HepG2 (cell line): ENCODE data around the gene NHLH2. TPM values are rescaled to one million over a fixed set of nuclear protein-coding genes. Genes with fewer than 3 reads are reported as not detected.

Experiments used
- ATAC-seq: fragments of 200-7000 bp; cut with Tn5 transposase; 3 replicates; pipeline ENCODE4 v1.9.1; 2020; ENCODE audit warnings: mild to moderate bottlenecking, moderate library complexity
- BruUV-seq: library from RNA; stranded (reverse); fragments of 400-500 nt; replicated peaks from 2 replicates; lab custom pipeline; 2021; lab: Mats Ljungman, UMichigan
- CTCF ChIA-PET: fragments of 300-600 bp; formaldehyde crosslinking; extraction: SDS; loops from one replicate; lab custom pipeline; 2021; ENCODE audit warnings: low total read pairs, inconsistent platforms, low intra/inter-chr PET ratio; lab: Yijun Ruan, JAX
- POLR2A ChIA-PET: fragments of 350-600 bp; sonication (Branson Sonifier 250); formaldehyde crosslinking; loops from one replicate; lab custom pipeline; 2020; ENCODE audit warnings: antibody characterized with exemption, inconsistent platforms; lab: Yijun Ruan, JAX
- DNase-seq: peaks from one replicate; pipeline ENCODE4 v3.0.0-alpha.2; 2015; ENCODE audit warnings: low spot score
- FAIRE-seq: peaks from 3 replicates; lab custom pipeline; 2011; peaks lifted over from hg19 to GRCh38; lab: Jason Lieb, UNC
- H2AFZ ChIP-seq: one replicate; pipeline ENCODE4 v1.6.1; 2011; ENCODE audit warnings: low read length, inconsistent platforms
- H3K27ac ChIP-seq: fragments of 300-600 bp; 3 replicates; pipeline ENCODE4 v1.8.0; 2011; ENCODE audit warnings: mixed run types, mild to moderate bottlenecking, mixed read lengths, low read length, inconsistent platforms; ENCODE audit not compliant: insufficient read depth; ENCODE audit errors: extremely low read length
- H3K27me3 ChIP-seq, 2 experiments: fragments of 200-600 bp in 1 of 2; 2 replicates in 1 of 2; 3 replicates in 1 of 2; pipeline versions ENCODE4 v1.6.0 to v1.8.0; 2011; ENCODE audit warnings: low read length in 2 of 2, mild to moderate bottlenecking in 2 of 2, moderate library complexity in 2 of 2, inconsistent platforms in 1 of 2; ENCODE audit not compliant: insufficient read depth in 2 of 2, control insufficient read depth in 1 of 2
- H3K36me3 ChIP-seq, 2 experiments: fragments of 200-600 bp in 1 of 2; replicated peaks in 1 of 2; 2 replicates in 1 of 2; 3 replicates in 1 of 2; pipeline versions ENCODE4 v1.5.1 to v1.8.0; 2011; ENCODE audit warnings: low read length in 2 of 2, inconsistent platforms in 1 of 2; ENCODE audit not compliant: insufficient read depth in 2 of 2, control insufficient read depth in 1 of 2
- H3K4me1 ChIP-seq: 2 replicates; pipeline ENCODE4 v1.5.1; 2012; ENCODE audit warnings: low read length, inconsistent platforms; ENCODE audit not compliant: insufficient read depth
- H3K4me2 ChIP-seq: 2 replicates; pipeline ENCODE4 v1.6.0; 2011; ENCODE audit warnings: low read depth, low read length, inconsistent platforms
- H3K4me3 ChIP-seq, 3 experiments: fragments of 200-600 bp in 1 of 3; sonication (generic), shearing (Covaris generic) in 1 of 3; replicated peaks in 1 of 3; 2 replicates each; pipeline ENCODE4 v1.5.1; 2011 to 2016; ENCODE audit warnings: low read length in 3 of 3, inconsistent platforms in 2 of 3, low read depth in 2 of 3, mild to moderate bottlenecking in 2 of 3, control low read depth in 1 of 3, mixed read lengths in 1 of 3; ENCODE audit not compliant: insufficient read depth in 1 of 3
- H3K79me2 ChIP-seq: one replicate; pipeline ENCODE4 v1.6.1; 2011; ENCODE audit warnings: low read length, inconsistent platforms; ENCODE audit not compliant: insufficient read depth
- H3K9ac ChIP-seq: 2 replicates; pipeline ENCODE4 v1.6.0; 2011; ENCODE audit warnings: mild to moderate bottlenecking, low read depth, low read length, inconsistent platforms; ENCODE audit not compliant: insufficient read depth
- H3K9me3 ChIP-seq: 2 replicates; pipeline ENCODE4 v1.5.1; 2012; ENCODE audit warnings: mild to moderate bottlenecking, low read length
- H4K20me1 ChIP-seq: 2 replicates; pipeline ENCODE4 v1.6.0; 2011; ENCODE audit warnings: inconsistent platforms, mild to moderate bottlenecking, low read length, moderate library complexity; ENCODE audit not compliant: insufficient read depth
- ELF4 ChIP-seq: sonication (generic); formaldehyde crosslinking; IDR thresholded peaks from 2 replicates; pipeline ENCODE4 v1.5.0; 2020; ENCODE audit warnings: missing genetic modification reagents, mild to moderate bottlenecking, moderate library complexity, borderline replicate concordance
- MBNL3 ChIP-seq: fragments of 250-450 bp; sonication (Bioruptor Pico); conservative IDR thresholded peaks from 2 replicates; pipeline ENCODE4 v1.8.0; 2022; ENCODE audit warnings: mild to moderate bottlenecking, inconsistent platforms
- MIXL1 ChIP-seq: IDR thresholded peaks from 2 replicates; pipeline ENCODE4 v1.6.1; 2016
- PHB2 ChIP-seq: fragments of 450-650 bp; IDR thresholded peaks from 2 replicates; pipeline ENCODE4 v1.6.1; 2018; ENCODE audit not compliant: partially characterized antibody
- RXRB ChIP-seq: IDR thresholded peaks from 2 replicates; pipeline ENCODE4 v1.6.1; 2016; ENCODE audit warnings: borderline replicate concordance, missing genetic modification reagents, missing compliant biosample characterization
- ZNF282 ChIP-seq: fragments of 450-650 bp; IDR thresholded peaks from 2 replicates; pipeline ENCODE4 v1.6.1; 2018; ENCODE audit not compliant: partially characterized antibody
- ZNF337 ChIP-seq: sonication (generic); formaldehyde crosslinking; IDR thresholded peaks from 2 replicates; pipeline ENCODE4 v1.5.1; 2020; ENCODE audit warnings: missing genetic modification reagents, low read depth, mild to moderate bottlenecking, borderline replicate concordance
- ZNF564 ChIP-seq: sonication (generic); formaldehyde crosslinking; IDR thresholded peaks from 2 replicates; pipeline ENCODE4 v1.8.1; 2023; ENCODE audit warnings: mild to moderate bottlenecking, missing genetic modification reagents
- WGBS: methylation state at CpG from one replicate; pipeline ENCODE4 v1.1.6; 2017; ENCODE audit warnings: low lambda C conversion rate; 5-methylcytosine and 5-hydroxymethylcytosine counted together
- in situ Hi-C: cut with HindIII; loops from 2 replicates; pipeline ENCODE4 v1.10.0; 2017; ENCODE audit warnings: low pct_unique_long_range_greater_than_20kb; ENCODE audit not compliant: extremely low pct_ligation_motif_present
- intact Hi-C: fragments of 100-400 bp; cut with micrococcal nuclease; formaldehyde crosslinking; loops from one replicate; pipeline ENCODE4 v1.10.0; 2022; ENCODE audit not compliant: unreplicated experiment
- polyA plus RNA-seq, 8 experiments: library from polyadenylated mRNA; depleted of rRNA in 3 of 8; stranded (reverse) in 7 of 8; unstranded in 1 of 8; fragments of >200 nt; fragmentation: Illumina TruSeq in 4 of 8; extraction: Trizol in 4 of 8; gene quantifications; 2 replicates each; pipeline versions ENCODE4 v1.2.1 to v1.2.3, GENCODE V29; 2011 to 2016; ENCODE audit warnings: low read depth in 4 of 8, missing spikeins in 1 of 8, mixed read lengths in 1 of 8; ENCODE audit not compliant: insufficient read depth in 1 of 8
- total RNA-seq, 5 experiments: library from RNA; depleted of rRNA; stranded (reverse); fragments of >200 nt; fragmentation: Illumina TruSeq; extraction: Trizol; gene quantifications; 2 replicates each; pipeline ENCODE4 v1.2.3, GENCODE V29; 2016; ENCODE audit warnings: low read depth in 1 of 5
- TF ChIP-seq, protein P1 (sequence below): sonication (generic); formaldehyde crosslinking; IDR thresholded peaks from 2 replicates; pipeline ENCODE4 v1.5.1; 2020; ENCODE audit warnings: mild to moderate bottlenecking, moderate library complexity, missing genetic modification reagents
- TF ChIP-seq, protein P2 (sequence below): sonication (generic); formaldehyde crosslinking; IDR thresholded peaks from 2 replicates; pipeline ENCODE4 v1.4.0; 2020; ENCODE audit warnings: mild to moderate bottlenecking, low read depth, missing genetic modification reagents
- TF ChIP-seq, protein P3 (sequence below): sonication (generic); formaldehyde crosslinking; IDR thresholded peaks from 2 replicates; pipeline ENCODE4 v1.9.0; 2021; ENCODE audit warnings: missing genetic modification reagents, borderline replicate concordance

The NHLH2 gene
- total and polyA plus RNA-seq, 2 of the 13 experiments (the other 11 are each of a cell fraction or from before 2014, with no cell fraction given) = not detected

DNA sequence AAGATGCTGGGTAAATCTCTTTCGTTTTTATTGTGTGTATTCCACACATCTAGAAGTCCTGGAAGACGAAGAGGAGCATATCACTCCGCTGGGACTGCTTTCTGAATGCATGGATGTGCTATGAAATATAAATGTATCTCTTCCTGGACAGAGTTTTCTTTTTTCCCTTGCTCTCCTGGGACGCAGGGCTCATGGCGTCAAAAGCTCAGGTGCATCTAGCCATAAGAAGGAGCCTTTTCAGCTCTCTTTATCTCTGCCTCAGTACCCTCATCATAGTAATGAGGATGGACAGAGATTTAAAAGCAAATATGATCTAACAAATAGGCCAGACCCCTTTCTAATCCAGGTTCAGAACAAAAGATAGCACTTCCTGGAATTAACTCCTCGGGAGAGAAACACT is 44.9 kb downstream of the NHLH2 start:
- FAIRE-seq (no peak), DNase-seq (no peak), ATAC-seq (no peak)
- H3K4me1 ChIP-seq = no peaks in the 10 kb centered on the region
- no peak overlapping the region for H3K9ac ChIP-seq
- intact Hi-C loops (no loop called here), in situ Hi-C loops (no loop called here)
- 16% methylated on average over 6 of the region's 6 CpGs for WGBS
- H3K9me3 ChIP-seq = no peaks in the 10 kb centered on the region
- no TSS peak for BruUV-seq
- H3K4me2 ChIP-seq = no peak overlapping the region
- ChIA-PET POLR2A (no interaction called here), CTCF (no interaction called here)
- H4K20me1 ChIP-seq = no peaks in the 10 kb centered on the region
- H2AFZ ChIP-seq = no peak overlapping the region
- no peak overlapping the region for H3K27ac ChIP-seq
- H3K79me2 ChIP-seq = no peaks in the 10 kb centered on the region
- no peaks in the 10 kb centered on the region for H3K36me3 ChIP-seq
- H3K27me3 ChIP-seq = no peaks in the 10 kb centered on the region
- H3K4me3 ChIP-seq = no peak overlapping the region
- TF ChIP-seq MBNL3 (CRISPR knock-in tag) (no peak), MIXL1 (CRISPR knock-in tag) (no peak), ELF4 (CRISPR knock-in tag) (no peak), ZNF564 (CRISPR knock-in tag) (no peak), RXRB (CRISPR knock-in tag) (no peak)
- TF ChIP-seq, protein P1, sequence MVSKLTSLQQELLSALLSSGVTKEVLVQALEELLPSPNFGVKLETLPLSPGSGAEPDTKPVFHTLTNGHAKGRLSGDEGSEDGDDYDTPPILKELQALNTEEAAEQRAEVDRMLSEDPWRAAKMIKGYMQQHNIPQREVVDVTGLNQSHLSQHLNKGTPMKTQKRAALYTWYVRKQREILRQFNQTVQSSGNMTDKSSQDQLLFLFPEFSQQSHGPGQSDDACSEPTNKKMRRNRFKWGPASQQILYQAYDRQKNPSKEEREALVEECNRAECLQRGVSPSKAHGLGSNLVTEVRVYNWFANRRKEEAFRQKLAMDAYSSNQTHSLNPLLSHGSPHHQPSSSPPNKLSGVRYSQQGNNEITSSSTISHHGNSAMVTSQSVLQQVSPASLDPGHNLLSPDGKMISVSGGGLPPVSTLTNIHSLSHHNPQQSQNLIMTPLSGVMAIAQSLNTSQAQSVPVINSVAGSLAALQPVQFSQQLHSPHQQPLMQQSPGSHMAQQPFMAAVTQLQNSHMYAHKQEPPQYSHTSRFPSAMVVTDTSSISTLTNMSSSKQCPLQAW = no peak

DNA sequence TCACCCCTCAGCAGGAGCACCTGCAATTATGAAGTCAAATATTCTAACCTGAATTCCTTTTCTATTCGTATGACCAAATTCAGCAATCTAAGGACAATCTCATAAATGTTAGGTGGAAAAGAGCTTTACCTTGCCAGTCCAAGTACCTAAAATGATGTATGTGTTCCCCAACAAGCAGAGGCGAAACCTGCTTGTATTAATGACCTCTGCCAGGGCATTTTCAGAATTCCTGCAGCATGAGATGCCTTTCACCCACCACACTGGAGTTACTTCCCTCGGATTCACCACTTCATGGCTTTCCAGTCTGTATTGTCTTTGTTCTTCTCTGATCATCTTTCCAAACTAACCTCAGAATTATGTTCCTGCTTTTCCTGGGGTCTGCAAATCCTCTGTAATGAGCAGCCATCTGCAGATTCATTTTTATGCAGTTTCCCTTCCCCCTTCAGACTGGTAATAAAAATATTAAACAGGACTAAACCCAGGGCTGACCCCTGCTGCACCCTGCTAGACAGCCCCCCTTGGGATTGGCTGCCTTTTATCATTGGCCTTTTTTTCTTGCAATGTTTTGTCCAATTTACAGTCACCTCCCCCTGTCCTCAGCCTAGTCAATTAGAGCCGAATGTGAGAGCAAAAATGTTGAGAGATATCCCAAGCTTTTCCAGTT is 45.8 kb downstream of the NHLH2 start:
- ATAC-seq = no peak
- no peak overlapping the region for H3K27ac ChIP-seq
- in situ Hi-C loops = no loop called here
- no peaks in the 10 kb centered on the region for H3K79me2 ChIP-seq
- H3K4me2 ChIP-seq = no peak overlapping the region
- H3K36me3 ChIP-seq = no peaks in the 10 kb centered on the region
- intact Hi-C loops = no loop called here
- H3K27me3 ChIP-seq = no peaks in the 10 kb centered on the region
- no peak for TF ChIP-seq ZNF282
- TF ChIP-seq ZNF337 (CRISPR knock-in tag) = no peak
- TF ChIP-seq, protein P2, sequence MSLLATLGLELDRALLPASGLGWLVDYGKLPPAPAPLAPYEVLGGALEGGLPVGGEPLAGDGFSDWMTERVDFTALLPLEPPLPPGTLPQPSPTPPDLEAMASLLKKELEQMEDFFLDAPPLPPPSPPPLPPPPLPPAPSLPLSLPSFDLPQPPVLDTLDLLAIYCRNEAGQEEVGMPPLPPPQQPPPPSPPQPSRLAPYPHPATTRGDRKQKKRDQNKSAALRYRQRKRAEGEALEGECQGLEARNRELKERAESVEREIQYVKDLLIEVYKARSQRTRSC = no peak
- TF ChIP-seq, protein P3, sequence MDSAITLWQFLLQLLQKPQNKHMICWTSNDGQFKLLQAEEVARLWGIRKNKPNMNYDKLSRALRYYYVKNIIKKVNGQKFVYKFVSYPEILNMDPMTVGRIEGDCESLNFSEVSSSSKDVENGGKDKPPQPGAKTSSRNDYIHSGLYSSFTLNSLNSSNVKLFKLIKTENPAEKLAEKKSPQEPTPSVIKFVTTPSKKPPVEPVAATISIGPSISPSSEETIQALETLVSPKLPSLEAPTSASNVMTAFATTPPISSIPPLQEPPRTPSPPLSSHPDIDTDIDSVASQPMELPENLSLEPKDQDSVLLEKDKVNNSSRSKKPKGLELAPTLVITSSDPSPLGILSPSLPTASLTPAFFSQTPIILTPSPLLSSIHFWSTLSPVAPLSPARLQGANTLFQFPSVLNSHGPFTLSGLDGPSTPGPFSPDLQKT (CRISPR knock-in tag) = no peak
- no peak for TF ChIP-seq PHB2
- ChIA-PET CTCF (no interaction called here), POLR2A (no interaction called here)
- DNase-seq = no peak
- no peaks in the 10 kb centered on the region for H3K4me1 ChIP-seq
- BruUV-seq = no TSS peak
- H4K20me1 ChIP-seq = no peaks in the 10 kb centered on the region
- no peak overlapping the region for H3K9ac ChIP-seq
- WGBS = 2% methylated on average over 4 of the region's 4 CpGs
- H2AFZ ChIP-seq = no peak overlapping the region
- no peak overlapping the region for H3K4me3 ChIP-seq
- no peaks in the 10 kb centered on the region for H3K9me3 ChIP-seq
- no peak for FAIRE-seq
